OCI-LY7 (cell line): ENCODE data around the gene PRR7.

Experiments used
- CTCF ChIP-seq: fragments of 200-600 bp; sonication (generic); conservative IDR thresholded peaks from 2 replicates; pipeline ENCODE4 v1.5.1; 2014; ENCODE audit warnings: mild to moderate bottlenecking, antibody characterized with exemption, low read length, moderate library complexity, mixed read lengths
- EZH2phosphoT487 ChIP-seq: fragments of 200-600 bp; sonication (generic); IDR thresholded peaks from 2 replicates; pipeline ENCODE4 v1.6.1; 2018; ENCODE audit warnings: low read depth, borderline replicate concordance, mild to moderate bottlenecking, mixed run types, antibody characterized with exemption, low read length, moderate library complexity, mixed read lengths

- TF ChIP-seq CTCF, result no peak
- no peak for TF ChIP-seq EZH2phosphoT487
Measured at GRCh38 chr5:177403102-177403791, 43.4 kb upstream of the PRR7 start.
